Esophagus squamous epithelium (tissue), 4 donors: Measurements from ENCODE around the gene RBFOX2.

Experiments used
- POLR2A ChIP-seq, 4 donors: fragments of 450-650 bp; IDR thresholded peaks; one replicate each; pipeline ENCODE4 v1.6.1; 2017; ENCODE audit warnings: antibody characterized with exemption in 4 of 4, mild to moderate bottlenecking in 4 of 4, moderate library complexity in 3 of 4
- TF ChIP-seq, protein P1 (sequence below), 6 experiments: fragments of 450-650 bp in 4 of 6; fragments of 200-600 bp in 2 of 6; sonication (generic) in 2 of 6; IDR thresholded peaks; one replicate each; pipeline ENCODE4 v1.5.1; 2016 to 2019; ENCODE audit warnings: antibody characterized with exemption in 6 of 6, mild to moderate bottlenecking in 4 of 6, moderate library complexity in 4 of 6

DNA sequence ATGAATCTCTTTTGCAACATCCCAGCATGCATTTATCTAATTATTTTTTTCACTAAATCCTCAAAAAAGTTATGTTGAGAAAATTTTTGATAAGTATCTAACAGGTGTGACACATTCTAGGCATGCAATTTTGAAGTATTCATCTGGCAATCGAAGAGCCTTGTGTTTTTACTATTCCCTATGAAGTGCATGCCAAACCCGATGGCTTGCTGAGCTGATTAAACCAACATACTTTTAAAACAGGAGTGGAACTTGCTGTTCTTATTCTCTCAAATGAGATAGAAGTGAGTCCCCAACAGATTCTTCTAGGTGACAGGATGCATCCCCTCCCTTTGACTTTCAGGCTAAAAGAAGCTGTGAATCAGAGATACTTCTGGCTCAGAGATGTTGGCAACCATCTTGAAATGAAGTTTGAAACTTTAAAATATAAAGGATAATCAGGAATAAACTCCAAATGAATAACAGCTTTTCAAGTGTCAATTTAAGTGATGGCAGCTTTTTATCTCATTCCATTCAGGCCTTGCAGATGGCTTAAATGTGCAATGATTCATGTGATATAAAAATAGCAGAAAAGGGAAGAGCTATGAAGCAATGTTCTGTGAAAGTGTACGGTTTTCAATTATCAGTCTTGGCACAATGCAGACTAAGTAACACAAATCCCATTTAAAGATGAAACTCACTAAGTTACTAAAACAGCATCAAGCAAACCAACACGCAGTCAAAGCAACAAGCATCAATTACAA lies 243.3 kb downstream of the RBFOX2 start:
- TF ChIP-seq, protein P1, sequence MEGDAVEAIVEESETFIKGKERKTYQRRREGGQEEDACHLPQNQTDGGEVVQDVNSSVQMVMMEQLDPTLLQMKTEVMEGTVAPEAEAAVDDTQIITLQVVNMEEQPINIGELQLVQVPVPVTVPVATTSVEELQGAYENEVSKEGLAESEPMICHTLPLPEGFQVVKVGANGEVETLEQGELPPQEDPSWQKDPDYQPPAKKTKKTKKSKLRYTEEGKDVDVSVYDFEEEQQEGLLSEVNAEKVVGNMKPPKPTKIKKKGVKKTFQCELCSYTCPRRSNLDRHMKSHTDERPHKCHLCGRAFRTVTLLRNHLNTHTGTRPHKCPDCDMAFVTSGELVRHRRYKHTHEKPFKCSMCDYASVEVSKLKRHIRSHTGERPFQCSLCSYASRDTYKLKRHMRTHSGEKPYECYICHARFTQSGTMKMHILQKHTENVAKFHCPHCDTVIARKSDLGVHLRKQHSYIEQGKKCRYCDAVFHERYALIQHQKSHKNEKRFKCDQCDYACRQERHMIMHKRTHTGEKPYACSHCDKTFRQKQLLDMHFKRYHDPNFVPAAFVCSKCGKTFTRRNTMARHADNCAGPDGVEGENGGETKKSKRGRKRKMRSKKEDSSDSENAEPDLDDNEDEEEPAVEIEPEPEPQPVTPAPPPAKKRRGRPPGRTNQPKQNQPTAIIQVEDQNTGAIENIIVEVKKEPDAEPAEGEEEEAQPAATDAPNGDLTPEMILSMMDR (IDR thresholded peaks at IDR 0.05), result no peak
- TF ChIP-seq POLR2A (IDR thresholded peaks at IDR 0.05), result no peak
